GM18511 (cell line): Measurements from ENCODE around the gene ANO7.

Source experiments
- ATAC-seq: cut with Tn5 transposase; IDR thresholded peaks from one replicate; pipeline ENCODE4 v1.9.1; 2021; ENCODE audit warnings: mild to moderate bottlenecking, moderate library complexity; ENCODE audit not compliant: unreplicated experiment

The ANO7 gene

GRCh38 chr2:241225545-241225944 is 37.1 kb downstream of the ANO7 start:
- no peak for ATAC-seq

GRCh38 chr2:241225983-241226382 is 37.5 kb downstream of the ANO7 start:
- ATAC-seq: no peak

GRCh38 chr2:241226723-241227572 is 38.5 kb downstream of the ANO7 start:
- no peak for ATAC-seq

GRCh38 chr2:241227594-241227993 is 39.1 kb downstream of the ANO7 start:
- no peak for ATAC-seq

GRCh38 chr2:241228081-241228859 is 39.8 kb downstream of the ANO7 start:
- no peak for ATAC-seq

GRCh38 chr2:241228860-241229516 is 40.5 kb downstream of the ANO7 start:
- ATAC-seq: no peak

- no peak for ATAC-seq
Measured at GRCh38 chr2:241229563-241230401, 41.3 kb downstream of the ANO7 start.

GRCh38 chr2:241230435-241230834 is 42.0 kb downstream of the ANO7 start:
- ATAC-seq: no peak

- no peak for ATAC-seq
Measured at GRCh38 chr2:241232736-241233575, 44.5 kb downstream of the ANO7 start.

- ATAC-seq: no peak
Measured at GRCh38 chr2:241234066-241234790, 45.8 kb downstream of the ANO7 start.

- ATAC-seq: no peak
Measured at GRCh38 chr2:241234962-241235740, 46.7 kb downstream of the ANO7 start.

- ATAC-seq: no peak
Measured at GRCh38 chr2:241235859-241236593, 47.5 kb downstream of the ANO7 start.

GRCh38 chr2:241237047-241237446 is 48.6 kb downstream of the ANO7 start:
- ATAC-seq: no peak

- no peak for ATAC-seq
Measured at GRCh38 chr2:241237949-241238371, 49.5 kb downstream of the ANO7 start.

GRCh38 chr2:241238693-241239198 is 50.3 kb downstream of the ANO7 start:
- no peak for ATAC-seq

- ATAC-seq: no peak
Measured at GRCh38 chr2:241239552-241240202, 51.2 kb downstream of the ANO7 start.
